Measurements from ENCODE around the gene ACAP3. TPM values are rescaled to one million over a fixed set of nuclear protein-coding genes. Genes with fewer than 3 reads are reported as not detected.

Gene ACAP3
- total and polyA plus RNA-seq, 9 donors, result 28.2 to 63.5 (median 50.6) TPM

- H3K36me3 ChIP-seq (ENCODE audit: control insufficient read depth, insufficient read depth, low read length), result peaks cover 21% of the 10 kb centered on the region
- peak overlapping the region; percentile 8 for H3K4me3 ChIP-seq (ENCODE audit: low read length)
Observed at GRCh38 chr1:1351511-1352427, 44.0 kb upstream of the ACAP3 start.

GRCh38 chr1:1349256-1350012 is 41.7 kb upstream of the ACAP3 start, which contains the start of gene DVL1:
Gene DVL1, minus strand, starts transcription at chr1:1349418. Its CDS starts 353 bp downstream, at chr1:1349065.
- H3K27ac ChIP-seq (ENCODE audit: low read length), result peak within 1 kb of the TSS; percentile 65

More at GRCh38 chr1:1351511-1352427, 44.0 kb upstream of the ACAP3 start:
- WGBS (ENCODE audit: insufficient coverage), result 13% methylated on average over 22 of the region's 29 CpGs
- Histone ChIP-seq H3K4me1 (ENCODE audit: control insufficient read depth, insufficient read depth, low read length) (peaks cover 46% of the 10 kb centered on the region), H3K27me3 (ENCODE audit: control insufficient read depth, insufficient read depth, low read length) (peaks cover 31% of the 10 kb centered on the region), H3K9me3 (replicated peaks; ENCODE audit: control insufficient read depth, low read depth, low read length) (no peaks in the 10 kb centered on the region), H3K27ac (ENCODE audit: low read length) (peak overlapping the region; percentile 62)
- DNase-seq, result peak; percentile 89

GRCh38 chr1:1348420-1349255 is 40.9 kb upstream of the ACAP3 start:
- H3K4me1 ChIP-seq (ENCODE audit: control insufficient read depth, insufficient read depth, low read length), result peaks cover 56% of the 10 kb centered on the region
- H3K4me3 ChIP-seq (ENCODE audit: low read length), result peak overlapping the region; percentile 66
- peaks cover 19% of the 10 kb centered on the region for H3K27me3 ChIP-seq (ENCODE audit: control insufficient read depth, insufficient read depth, low read length)
- under 1% methylated on average over 108 of the region's 109 CpGs for WGBS (ENCODE audit: insufficient coverage)
- H3K36me3 ChIP-seq (ENCODE audit: control insufficient read depth, insufficient read depth, low read length), result peaks cover 15% of the 10 kb centered on the region
- no peaks in the 10 kb centered on the region for H3K9me3 ChIP-seq (replicated peaks; ENCODE audit: control insufficient read depth, low read depth, low read length)
- peak; percentile 62 for DNase-seq
- peak overlapping the region; percentile 49 for H3K27ac ChIP-seq (ENCODE audit: low read length)

More at GRCh38 chr1:1349256-1350012, 41.7 kb upstream of the ACAP3 start, which contains the start of gene DVL1:
- Histone ChIP-seq H3K4me1 (ENCODE audit: control insufficient read depth, insufficient read depth, low read length) (peaks cover 60% of the 10 kb centered on the region), H3K36me3 (ENCODE audit: control insufficient read depth, insufficient read depth, low read length) (peaks cover 21% of the 10 kb centered on the region), H3K4me3 (ENCODE audit: low read length) (peak within 1 kb of the TSS; percentile 66), H3K27me3 (ENCODE audit: control insufficient read depth, insufficient read depth, low read length) (peaks cover 27% of the 10 kb centered on the region), H3K9me3 (replicated peaks; ENCODE audit: control insufficient read depth, low read depth, low read length) (no peaks in the 10 kb centered on the region)
- peak; percentile 87 for DNase-seq
- under 1% methylated on average over 112 of the region's 122 CpGs for WGBS (ENCODE audit: insufficient coverage)

- peaks cover 48% of the 10 kb centered on the region for H3K4me1 ChIP-seq (ENCODE audit: control insufficient read depth, insufficient read depth, low read length)
- 19% methylated on average over 21 of the region's 26 CpGs for WGBS (ENCODE audit: insufficient coverage)
- H3K36me3 ChIP-seq (ENCODE audit: control insufficient read depth, insufficient read depth, low read length), result peaks cover 9% of the 10 kb centered on the region
- DNase-seq, result no peak
- peak overlapping the region; percentile 49 for H3K27ac ChIP-seq (ENCODE audit: low read length)
- peak overlapping the region; percentile 66 for H3K4me3 ChIP-seq (ENCODE audit: low read length)
- H3K27me3 ChIP-seq (ENCODE audit: control insufficient read depth, insufficient read depth, low read length), result peaks cover 11% of the 10 kb centered on the region
- H3K9me3 ChIP-seq (replicated peaks; ENCODE audit: control insufficient read depth, low read depth, low read length), result no peaks in the 10 kb centered on the region
Observed at GRCh38 chr1:1347663-1348419, 40.1 kb upstream of the ACAP3 start.

GRCh38 chr1:1347026-1347595 is 39.4 kb upstream of the ACAP3 start:
- Histone ChIP-seq H3K36me3 (ENCODE audit: control insufficient read depth, insufficient read depth, low read length) (peaks cover 1% of the 10 kb centered on the region), H3K9me3 (replicated peaks; ENCODE audit: control insufficient read depth, low read depth, low read length) (no peaks in the 10 kb centered on the region), H3K4me3 (ENCODE audit: low read length) (peak overlapping the region; percentile 66), H3K27me3 (ENCODE audit: control insufficient read depth, insufficient read depth, low read length) (peaks cover 4% of the 10 kb centered on the region), H3K4me1 (ENCODE audit: control insufficient read depth, insufficient read depth, low read length) (peaks cover 40% of the 10 kb centered on the region), H3K27ac (ENCODE audit: low read length) (no peak overlapping the region)
- no peak for DNase-seq
- 85% methylated on average over 8 of the region's 10 CpGs for WGBS (ENCODE audit: insufficient coverage)

- DNase-seq, result no peak
- WGBS (ENCODE audit: insufficient coverage), result 90% methylated on average over 8 of the region's 10 CpGs
- Histone ChIP-seq H3K27ac (ENCODE audit: low read length) (no peak overlapping the region), H3K9me3 (replicated peaks; ENCODE audit: control insufficient read depth, low read depth, low read length) (no peaks in the 10 kb centered on the region), H3K4me3 (ENCODE audit: low read length) (no peak overlapping the region), H3K4me1 (ENCODE audit: control insufficient read depth, insufficient read depth, low read length) (peaks cover 34% of the 10 kb centered on the region), H3K36me3 (ENCODE audit: control insufficient read depth, insufficient read depth, low read length) (peaks cover 4% of the 10 kb centered on the region), H3K27me3 (ENCODE audit: control insufficient read depth, insufficient read depth, low read length) (no peaks in the 10 kb centered on the region)
Observed at GRCh38 chr1:1346501-1346890, 38.8 kb upstream of the ACAP3 start.

GRCh38 chr1:1345860-1346500 is 38.2 kb upstream of the ACAP3 start:
- 82% methylated on average over 11 of the region's 12 CpGs for WGBS (ENCODE audit: insufficient coverage)
- no peaks in the 10 kb centered on the region for H3K27me3 ChIP-seq (ENCODE audit: control insufficient read depth, insufficient read depth, low read length)
- peaks cover 9% of the 10 kb centered on the region for H3K36me3 ChIP-seq (ENCODE audit: control insufficient read depth, insufficient read depth, low read length)
- no peak overlapping the region for H3K27ac ChIP-seq (ENCODE audit: low read length)
- peaks cover 32% of the 10 kb centered on the region for H3K4me1 ChIP-seq (ENCODE audit: control insufficient read depth, insufficient read depth, low read length)
- H3K4me3 ChIP-seq (ENCODE audit: low read length), result no peak overlapping the region
- no peak for DNase-seq
- no peaks in the 10 kb centered on the region for H3K9me3 ChIP-seq (replicated peaks; ENCODE audit: control insufficient read depth, low read depth, low read length)

GRCh38 chr1:1345384-1345783 is 37.7 kb upstream of the ACAP3 start:
- Histone ChIP-seq H3K27me3 (ENCODE audit: control insufficient read depth, insufficient read depth, low read length) (no peaks in the 10 kb centered on the region), H3K27ac (ENCODE audit: low read length) (no peak overlapping the region), H3K4me3 (ENCODE audit: low read length) (no peak overlapping the region), H3K9me3 (replicated peaks; ENCODE audit: control insufficient read depth, low read depth, low read length) (no peaks in the 10 kb centered on the region), H3K4me1 (ENCODE audit: control insufficient read depth, insufficient read depth, low read length) (peaks cover 32% of the 10 kb centered on the region), H3K36me3 (ENCODE audit: control insufficient read depth, insufficient read depth, low read length) (peaks cover 14% of the 10 kb centered on the region)
- no peak for DNase-seq
- 81% methylated on average over 16 of the region's 16 CpGs for WGBS (ENCODE audit: insufficient coverage)
